CD14-positive monocyte (primary cell): ENCODE data around the gene CRTC1. TPM values are rescaled to one million over a fixed set of nuclear protein-coding genes. Genes with fewer than 3 reads are reported as not detected.

Experiments used
- DNase-seq, 3 donors: peaks; one replicate each; pipeline ENCODE4 v3.0.0-alpha.2; 2011 to 2022
- H2AFZ ChIP-seq: 2 replicates; pipeline ENCODE4 v1.6.0; 2012; ENCODE audit warnings: mild to moderate bottlenecking, low read depth, low read length, inconsistent platforms; ENCODE audit not compliant: insufficient read depth, poor library complexity, severe bottlenecking
- H3K27ac ChIP-seq, 2 donors: 1 replicate in 1 of 2; 2 replicates in 1 of 2; pipeline ENCODE4 v1.5.1; 2012 to 2013; ENCODE audit warnings: low read length in 2 of 2, control low read depth in 1 of 2, inconsistent platforms in 1 of 2, low read depth in 1 of 2, mild to moderate bottlenecking in 1 of 2
- H3K27me3 ChIP-seq, 2 donors: one replicate each; pipeline versions ENCODE4 v1.6.0 to v1.6.1; 2011 to 2013; ENCODE audit warnings: low read length in 2 of 2; ENCODE audit not compliant: control insufficient read depth in 2 of 2, insufficient read depth in 2 of 2
- H3K36me3 ChIP-seq, 2 donors: replicated peaks in 1 of 2; 1 replicate in 1 of 2; 2 replicates in 1 of 2; pipeline versions ENCODE4 v1.5.1 to v1.6.1; 2012 to 2013; ENCODE audit warnings: low read length in 2 of 2, control low read depth in 1 of 2, inconsistent platforms in 1 of 2, mild to moderate bottlenecking in 1 of 2; ENCODE audit not compliant: insufficient read depth in 2 of 2, control insufficient read depth in 1 of 2
- H3K4me1 ChIP-seq, 2 donors: 1 replicate in 1 of 2; 2 replicates in 1 of 2; pipeline versions ENCODE4 v1.5.1 to v1.6.1; 2012 to 2013; ENCODE audit warnings: low read length in 2 of 2, control low read depth in 1 of 2, inconsistent platforms in 1 of 2, mild to moderate bottlenecking in 1 of 2, moderate library complexity in 1 of 2; ENCODE audit not compliant: insufficient read depth in 2 of 2, control insufficient read depth in 1 of 2
- H3K4me2 ChIP-seq: replicated peaks from 2 replicates; pipeline ENCODE3; 2012; ENCODE audit warnings: low read length, moderate library complexity, mild to moderate bottlenecking; ENCODE audit not compliant: poor library complexity, severe bottlenecking; ENCODE audit errors: extremely low read depth
- H3K4me3 ChIP-seq, 3 experiments: fragments of 200-600 bp in 1 of 3; sonication (generic) in 1 of 3; replicated peaks in 1 of 3; 1 replicate in 2 of 3; 2 replicates in 1 of 3; pipeline ENCODE4 v1.5.1; 2011 to 2013; ENCODE audit warnings: low read length in 3 of 3, mild to moderate bottlenecking in 3 of 3, control low read depth in 2 of 3, low read depth in 2 of 3, inconsistent platforms in 1 of 3, moderate library complexity in 1 of 3
- H3K79me2 ChIP-seq: 2 replicates; pipeline ENCODE4 v1.6.0; 2012; ENCODE audit warnings: mild to moderate bottlenecking, control low read depth, inconsistent platforms, low read length, moderate library complexity; ENCODE audit not compliant: insufficient read depth
- H3K9ac ChIP-seq: 2 replicates; pipeline ENCODE4 v1.6.0; 2017; ENCODE audit warnings: low read length, mild to moderate bottlenecking; ENCODE audit not compliant: insufficient read depth, poor library complexity, severe bottlenecking
- H3K9me3 ChIP-seq, 2 donors: replicated peaks in 1 of 2; 1 replicate in 1 of 2; 2 replicates in 1 of 2; pipeline versions ENCODE4 v1.5.1 to v1.6.1; 2012 to 2013; ENCODE audit warnings: low read length in 2 of 2, control low read depth in 1 of 2; ENCODE audit not compliant: control insufficient read depth in 1 of 2, insufficient read depth in 1 of 2
- H4K20me1 ChIP-seq: 2 replicates; pipeline ENCODE4 v1.6.0; 2012; ENCODE audit warnings: mild to moderate bottlenecking, low read length, control low read depth, moderate library complexity; ENCODE audit not compliant: insufficient read depth
- H3K27ac Mint-ChIP-seq, 7 donors: one replicate each; pipeline ENCODE4 v1.8.0; 2020; ENCODE audit warnings: mild to moderate bottlenecking in 7 of 7, mixed read lengths in 7 of 7, moderate library complexity in 6 of 7, inconsistent platforms in 2 of 7
- H3K27me3 Mint-ChIP-seq, 3 donors: one replicate each; pipeline ENCODE4 v1.8.0; 2021 to 2022; ENCODE audit warnings: low read depth in 3 of 3, mild to moderate bottlenecking in 3 of 3, mixed read lengths in 3 of 3, moderate library complexity in 3 of 3, inconsistent platforms in 1 of 3
- H3K36me3 Mint-ChIP-seq, 2 donors: one replicate each; pipeline ENCODE4 v1.8.0; 2020; ENCODE audit warnings: mixed read lengths in 2 of 2, inconsistent platforms in 1 of 2, mild to moderate bottlenecking in 1 of 2
- H3K4me1 Mint-ChIP-seq: one replicate; pipeline ENCODE4 v1.8.0; 2020; ENCODE audit warnings: mild to moderate bottlenecking, mixed read lengths
- H3K4me3 Mint-ChIP-seq, 2 donors: one replicate each; pipeline ENCODE4 v1.8.0; 2020; ENCODE audit warnings: mild to moderate bottlenecking in 2 of 2, mixed read lengths in 2 of 2, moderate library complexity in 1 of 2
- H3K9me3 Mint-ChIP-seq, 7 donors: one replicate each; pipeline ENCODE4 v1.8.0; 2020 to 2022; ENCODE audit warnings: mixed read lengths in 7 of 7, mild to moderate bottlenecking in 6 of 7, moderate library complexity in 6 of 7, inconsistent platforms in 2 of 7
- CTCF ChIP-seq: fragments of 200-600 bp; IDR thresholded peaks from one replicate; pipeline ENCODE4 v1.8.0; 2022; ENCODE audit warnings: antibody characterized with exemption, mild to moderate bottlenecking
- WGBS: methylation state at CpG from one replicate; pipeline ENCODE4 v1.1.5; 2013; ENCODE audit warnings: missing lambda C conversion rate; ENCODE audit not compliant: insufficient coverage; 5-methylcytosine and 5-hydroxymethylcytosine counted together
- intact Hi-C, 2 donors: fragments of 100-400 bp; cut with micrococcal nuclease; formaldehyde crosslinking; loops; one replicate each; pipeline versions ENCODE4 v1.15.0 to v1.15.1; 2023
- polyA plus RNA-seq, 3 donors: library from polyadenylated mRNA; depleted of rRNA in 1 of 3; unstranded in 2 of 3; stranded (reverse) in 1 of 3; fragments of 300-500 nt in 2 of 3; fragments of >200 nt in 1 of 3; fragmentation: Illumina TruSeq in 2 of 3; gene quantifications; 1 replicate in 2 of 3; 2 replicates in 1 of 3; pipeline ENCODE4 v1.2.3, GENCODE V29; 2012 to 2021

The CRTC1 gene
- polyA plus RNA-seq, 3 donors = 0.28 to 9.2 (median 0.55) TPM

GRCh38 chr19:18729933-18730530 lies 46.6 kb downstream of the CRTC1 start:
- no peaks in the 10 kb centered on the region for H3K9me3 ChIP-seq
- H3K27ac ChIP-seq = no peak overlapping the region
- no peaks in the 10 kb centered on the region for H3K36me3 ChIP-seq
- no peaks in the 10 kb centered on the region for H3K27me3 ChIP-seq
- WGBS = 97% methylated on average over 17 of the region's 18 CpGs
- H3K4me1 ChIP-seq = no peaks in the 10 kb centered on the region
- H3K36me3 Mint-ChIP-seq = peaks cover 0 to 26% of the 10 kb centered on the region in 2 donors
- peaks cover 0 to 2% (median 0%) of the 10 kb centered on the region in 7 donors for H3K9me3 Mint-ChIP-seq
- no peaks in the 10 kb centered on the region for H3K27me3 Mint-ChIP-seq
- H3K4me3 ChIP-seq = no peak overlapping the region
- intact Hi-C loops = no loop called here
- no peak overlapping the region for H2AFZ ChIP-seq
- no peak overlapping the region for H3K9ac ChIP-seq
- DNase-seq = no peak
- TF ChIP-seq CTCF = no peak
- no peaks in the 10 kb centered on the region for H3K4me1 Mint-ChIP-seq
- no peaks in the 10 kb centered on the region for H3K79me2 ChIP-seq
- H4K20me1 ChIP-seq = peaks cover 65% of the 10 kb centered on the region
- H3K4me2 ChIP-seq = no peak overlapping the region
- no peak overlapping the region for H3K27ac Mint-ChIP-seq
- H3K4me3 Mint-ChIP-seq = no peak overlapping the region

GRCh38 chr19:18730885-18731513 lies 47.5 kb downstream of the CRTC1 start:
- no peak overlapping the region for H3K9ac ChIP-seq
- WGBS = 98% methylated on average over 8 of the region's 11 CpGs

More at GRCh38 chr19:18730885-18731513, 47.5 kb downstream of the CRTC1 start:
- no peaks in the 10 kb centered on the region for H3K27me3 ChIP-seq
- Mint-ChIP-seq H3K4me1 (no peaks in the 10 kb centered on the region), H3K27me3 (no peaks in the 10 kb centered on the region), H3K9me3 (peaks cover 0 to 2% (median 0%) of the 10 kb centered on the region in 7 donors), H3K36me3 (peaks cover 0 to 23% of the 10 kb centered on the region in 2 donors), H3K27ac (no peak overlapping the region), H3K4me3 (no peak overlapping the region)
- peaks cover 65% of the 10 kb centered on the region for H4K20me1 ChIP-seq
- no peak for TF ChIP-seq CTCF
- no peaks in the 10 kb centered on the region for H3K36me3 ChIP-seq
- H3K27ac ChIP-seq = no peak overlapping the region
- H3K4me1 ChIP-seq = no peaks in the 10 kb centered on the region
- no peaks in the 10 kb centered on the region for H3K9me3 ChIP-seq
- no peak overlapping the region for H2AFZ ChIP-seq
- intact Hi-C loops = no loop called here
- H3K79me2 ChIP-seq = no peaks in the 10 kb centered on the region
- no peak overlapping the region for H3K4me2 ChIP-seq
- H3K4me3 ChIP-seq = no peak overlapping the region
- DNase-seq = no peak
